Sigmoid colon (tissue), 4 donors: ENCODE measurements around the gene AGAP9.
"Not testable (repeated sequence)": the region's sequence is repeated elsewhere in the genome, so short reads cannot be mapped to it uniquely, and the experiment has no call there.

Experiments
- CTCF ChIP-seq, 4 experiments: fragments of 450-650 bp in 3 of 4; fragments of 200-600 bp in 1 of 4; IDR thresholded peaks; one replicate each; pipeline ENCODE4 v1.5.1; 2016 to 2019; ENCODE audit warnings: antibody characterized with exemption in 4 of 4, mild to moderate bottlenecking in 3 of 4, moderate library complexity in 2 of 4
- POLR2AphosphoS5 ChIP-seq, 4 donors: sonication (generic); formaldehyde crosslinking; IDR thresholded peaks; one replicate each; pipeline ENCODE4 v1.6.1; 2017; ENCODE audit warnings: antibody characterized with exemption in 4 of 4

DNA sequence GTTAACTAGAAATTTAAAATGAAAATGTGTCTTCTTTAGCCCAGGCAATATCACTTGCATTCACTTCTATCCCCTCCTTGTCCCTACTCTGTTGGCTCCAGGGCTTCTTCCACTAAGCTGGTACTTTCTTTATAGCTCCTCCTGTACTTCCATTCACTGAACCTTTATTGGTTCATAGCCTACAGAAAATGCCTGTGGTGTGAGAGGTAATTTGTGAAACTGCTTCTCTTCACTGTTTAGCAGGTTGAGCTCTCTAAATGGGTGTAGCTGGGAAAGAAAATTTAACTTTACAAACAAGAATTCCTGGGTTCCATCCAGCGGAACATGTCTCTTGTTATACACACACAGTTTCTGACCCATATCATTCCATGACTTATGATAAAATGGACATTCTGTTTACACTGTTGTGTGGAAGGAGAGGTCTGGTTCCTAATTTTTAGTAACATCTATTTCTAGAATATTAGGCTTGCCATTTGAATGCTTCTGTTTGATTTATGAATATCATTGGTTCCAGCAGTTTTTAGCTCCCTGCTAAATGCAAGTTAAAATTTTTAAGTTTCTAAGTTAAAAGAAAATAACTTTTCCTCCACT, 36.4 kb upstream of the AGAP9 start:
- TF ChIP-seq POLR2AphosphoS5, CTCF (IDR thresholded peaks at IDR 0.05): not testable (repeated sequence)
